Neural cell (in vitro differentiated cells): ENCODE data around the gene CASTOR1.

Source experiments
- CTCF ChIP-seq: fragments of 450-650 bp; IDR thresholded peaks from 2 replicates; pipeline ENCODE4 v1.5.1; 2014; ENCODE audit warnings: antibody characterized with exemption, mild to moderate bottlenecking, moderate library complexity; ENCODE audit not compliant: poor library complexity, severe bottlenecking
- EP300 ChIP-seq: fragments of 450-650 bp; conservative IDR thresholded peaks from 2 replicates; pipeline ENCODE4 v1.6.1; 2014; ENCODE audit warnings: antibody characterized with exemption, mild to moderate bottlenecking, moderate library complexity; ENCODE audit not compliant: poor library complexity, severe bottlenecking
- EZH2 ChIP-seq: fragments of 200-600, 300-800 bp; shearing (Covaris generic), sonication (generic); IDR thresholded peaks from 2 replicates; pipeline ENCODE4 v1.6.1; 2014; ENCODE audit warnings: antibody characterized with exemption, low read length, borderline replicate concordance, mild to moderate bottlenecking; ENCODE audit not compliant: insufficient read depth, poor library complexity, severe bottlenecking
- MXI1 ChIP-seq: fragments of 450-650 bp; conservative IDR thresholded peaks from 2 replicates; pipeline ENCODE4 v1.6.1; 2014; ENCODE audit warnings: antibody characterized with exemption, mild to moderate bottlenecking; ENCODE audit not compliant: poor library complexity, severe bottlenecking
- POLR2AphosphoS5 ChIP-seq: IDR thresholded peaks from 2 replicates; pipeline ENCODE4 v1.6.1; 2012
- RAD21 ChIP-seq: fragments of 450-650 bp; conservative IDR thresholded peaks from 2 replicates; pipeline ENCODE4 v1.6.1; 2014; ENCODE audit warnings: antibody characterized with exemption, mild to moderate bottlenecking, moderate library complexity
- REST ChIP-seq: IDR thresholded peaks from 2 replicates; pipeline ENCODE4 v1.6.1; 2012; ENCODE audit warnings: borderline replicate concordance
- SMC3 ChIP-seq: fragments of 450-650 bp; conservative IDR thresholded peaks from 2 replicates; pipeline ENCODE4 v1.6.1; 2014; ENCODE audit warnings: antibody characterized with exemption, mild to moderate bottlenecking, moderate library complexity; ENCODE audit not compliant: poor library complexity
- TAF1 ChIP-seq: IDR thresholded peaks from 2 replicates; pipeline ENCODE4 v1.6.1; 2012; ENCODE audit warnings: low read depth

- TF ChIP-seq REST, result no peak
- no peak for TF ChIP-seq EP300
- no peak for TF ChIP-seq CTCF
- no peak for TF ChIP-seq POLR2AphosphoS5
- TF ChIP-seq SMC3, result no peak
- TF ChIP-seq TAF1, result no peak
- TF ChIP-seq MXI1, result no peak
- TF ChIP-seq RAD21, result no peak
- no peak for TF ChIP-seq EZH2
These were observed 47.6 kb upstream of the CASTOR1 start for GRCh38 chr22:30336752-30337460.
